Naive B cell (primary cell): ENCODE results near the gene NRBF2. TPM values are rescaled to one million over a fixed set of nuclear protein-coding genes. Genes with fewer than 3 reads are reported as not detected.
"Not testable (repeated sequence)": the region's sequence is repeated elsewhere in the genome, so short reads cannot be mapped to it uniquely, and the experiment has no call there.

Source experiments
- ATAC-seq, 2 donors: fragments of 150-1000 bp; cut with Tn5 transposase; 2 replicates each; pipeline ENCODE4 v1.10.0; 2021; ENCODE audit warnings: low read depth in 2 of 2, mild to moderate bottlenecking in 2 of 2, moderate library complexity in 2 of 2
- DNase-seq: peaks from one replicate; pipeline ENCODE4 v3.0.0; 2022
- H3K27ac Mint-ChIP-seq, 6 donors: one replicate each; pipeline ENCODE4 v1.8.0; 2020 to 2022; ENCODE audit warnings: mild to moderate bottlenecking in 6 of 6, mixed read lengths in 6 of 6, moderate library complexity in 5 of 6, inconsistent platforms in 2 of 6
- H3K27me3 Mint-ChIP-seq, 3 donors: one replicate each; pipeline ENCODE4 v1.8.0; 2021 to 2022; ENCODE audit warnings: mixed read lengths in 3 of 3, mild to moderate bottlenecking in 1 of 3
- H3K36me3 Mint-ChIP-seq, 2 donors: one replicate each; pipeline ENCODE4 v1.8.0; 2020 to 2022; ENCODE audit warnings: mixed read lengths in 2 of 2, inconsistent platforms in 1 of 2, mild to moderate bottlenecking in 1 of 2
- H3K4me1 Mint-ChIP-seq, 3 donors: one replicate each; pipeline ENCODE4 v1.8.0; 2020 to 2022; ENCODE audit warnings: mixed read lengths in 3 of 3, inconsistent platforms in 1 of 3, mild to moderate bottlenecking in 1 of 3, moderate library complexity in 1 of 3
- H3K4me3 Mint-ChIP-seq, 8 donors: one replicate each; pipeline ENCODE4 v1.8.0; 2020 to 2022; ENCODE audit warnings: mild to moderate bottlenecking in 8 of 8, mixed read lengths in 8 of 8, moderate library complexity in 8 of 8, inconsistent platforms in 2 of 8
- H3K9me3 Mint-ChIP-seq, 7 donors: one replicate each; pipeline ENCODE4 v1.8.0; 2020 to 2022; ENCODE audit warnings: mixed read lengths in 7 of 7, mild to moderate bottlenecking in 5 of 7, inconsistent platforms in 2 of 7, moderate library complexity in 1 of 7
- polyA plus RNA-seq, 6 donors: library from polyadenylated mRNA; unstranded; fragments of 300-500 nt; fragmentation: Illumina TruSeq; gene quantifications; one replicate each; pipeline ENCODE4 v1.2.3, GENCODE V29; 2021; ENCODE audit warnings: low read depth in 6 of 6

Gene NRBF2
- 10 to 100 TPM; 18.9 to 38.1 (median 25.4) TPM for polyA plus RNA-seq

- peak within 1 kb of the TSS; percentile 93 to 98 (median 97) for H3K27ac Mint-ChIP-seq
- H3K9me3 Mint-ChIP-seq = peaks cover 1 to 17% (median 7%) of the 10 kb centered on the region in 7 donors
- peak; percentile 96 for DNase-seq
- H3K4me1 Mint-ChIP-seq = peaks cover 13 to 53% (median 32%) of the 10 kb centered on the region in 3 donors
- no peaks in the 10 kb centered on the region for H3K36me3 Mint-ChIP-seq
- peak within 1 kb of the TSS; percentile 83 to 97 (median 95) for H3K4me3 Mint-ChIP-seq
- peaks cover 3 to 11% (median 8%) of the 10 kb centered on the region in 3 donors for H3K27me3 Mint-ChIP-seq
- ATAC-seq = peak; percentile 86 to 87
These were observed at the start of gene NRBF2 for GRCh38 chr10:63133056-63133820. NRBF2 (plus strand) TSS chr10:63133328; CDS start chr10:63133471, 143 bp downstream.

GRCh38 chr10:63083406-63083805 lies 49.7 kb upstream of the NRBF2 start:
- not testable (repeated sequence) for H3K4me1 Mint-ChIP-seq, ATAC-seq, DNase-seq, H3K9me3 Mint-ChIP-seq, H3K36me3 Mint-ChIP-seq, H3K4me3 Mint-ChIP-seq
- peak overlapping the region in 1 of 6 donors; percentile 48 for H3K27ac Mint-ChIP-seq
- H3K27me3 Mint-ChIP-seq = peaks cover 17 to 25% (median 23%) of the 10 kb centered on the region in 3 donors

GRCh38 chr10:63083904-63084689 lies 49.0 kb upstream of the NRBF2 start:
- Mint-ChIP-seq H3K9me3 (no peaks in the 10 kb centered on the region), H3K36me3 (no peaks in the 10 kb centered on the region), H3K4me1 (no peaks in the 10 kb centered on the region), H3K4me3 (no peak overlapping the region), H3K27ac (no peak overlapping the region), H3K27me3 (peaks cover 17 to 26% (median 23%) of the 10 kb centered on the region in 3 donors)
- DNase-seq (peak; percentile 49), ATAC-seq (peak; percentile 74 to 83)

GRCh38 chr10:63084690-63085382 lies 48.3 kb upstream of the NRBF2 start:
- DNase-seq = no peak
- no peak overlapping the region for H3K4me3 Mint-ChIP-seq
- no peak for ATAC-seq
- H3K27me3 Mint-ChIP-seq = peaks cover 16 to 26% (median 22%) of the 10 kb centered on the region in 3 donors
- H3K27ac Mint-ChIP-seq = peak overlapping the region in 1 of 6 donors; percentile 61
- H3K36me3 Mint-ChIP-seq = no peaks in the 10 kb centered on the region
- no peaks in the 10 kb centered on the region for H3K9me3 Mint-ChIP-seq
- H3K4me1 Mint-ChIP-seq = no peaks in the 10 kb centered on the region

- Mint-ChIP-seq H3K36me3 (peaks cover 0 to 5% of the 10 kb centered on the region in 2 donors), H3K27me3 (peaks cover 22 to 36% (median 23%) of the 10 kb centered on the region in 3 donors), H3K4me3 (no peak overlapping the region), H3K9me3 (no peaks in the 10 kb centered on the region), H3K27ac (no peak overlapping the region), H3K4me1 (no peaks in the 10 kb centered on the region)
- DNase-seq = no peak
- ATAC-seq = no peak
These were observed 39.9 kb upstream of the NRBF2 start for GRCh38 chr10:63093227-63093626.

- H3K27ac Mint-ChIP-seq = peak overlapping the region in 1 of 6 donors; percentile 12
- H3K4me3 Mint-ChIP-seq = no peak overlapping the region
These were observed 38.7 kb upstream of the NRBF2 start for GRCh38 chr10:63094405-63094804.

GRCh38 chr10:63094881-63095280 lies 38.2 kb upstream of the NRBF2 start:
- Mint-ChIP-seq H3K27ac (no peak overlapping the region), H3K9me3 (no peaks in the 10 kb centered on the region), H3K36me3 (peaks cover 0 to 5% of the 10 kb centered on the region in 2 donors), H3K4me1 (no peaks in the 10 kb centered on the region), H3K27me3 (peaks cover 17 to 26% (median 23%) of the 10 kb centered on the region in 3 donors), H3K4me3 (no peak overlapping the region)
- no peak for DNase-seq
- ATAC-seq = no peak

More at GRCh38 chr10:63094405-63094804, 38.7 kb upstream of the NRBF2 start:
- no peak for ATAC-seq
- DNase-seq = no peak
- Mint-ChIP-seq H3K36me3 (peaks cover 0 to 5% of the 10 kb centered on the region in 2 donors), H3K27me3 (peaks cover 21 to 31% (median 23%) of the 10 kb centered on the region in 3 donors), H3K4me1 (no peaks in the 10 kb centered on the region), H3K9me3 (no peaks in the 10 kb centered on the region)

GRCh38 chr10:63099734-63100133 lies 33.4 kb upstream of the NRBF2 start:
- Mint-ChIP-seq H3K27ac (no peak overlapping the region), H3K27me3 (peaks cover 13 to 30% (median 17%) of the 10 kb centered on the region in 3 donors), H3K4me1 (peaks cover 0 to 5% (median 5%) of the 10 kb centered on the region in 3 donors), H3K9me3 (peaks cover 0 to 4% (median 0%) of the 10 kb centered on the region in 7 donors), H3K36me3 (peaks cover 0 to 1% of the 10 kb centered on the region in 2 donors), H3K4me3 (no peak overlapping the region)
- ATAC-seq (no peak), DNase-seq (no peak)

- ATAC-seq, H3K27ac Mint-ChIP-seq, DNase-seq, H3K36me3 Mint-ChIP-seq, H3K9me3 Mint-ChIP-seq, H3K4me1 Mint-ChIP-seq: not testable (repeated sequence)
- Mint-ChIP-seq H3K4me3 (peak overlapping the region in 1 of 8 donors; percentile 2), H3K27me3 (peaks cover 9 to 24% (median 15%) of the 10 kb centered on the region in 3 donors)
These were observed 32.0 kb upstream of the NRBF2 start for GRCh38 chr10:63101091-63101490.

- H3K4me3 Mint-ChIP-seq, H3K27ac Mint-ChIP-seq, DNase-seq, H3K9me3 Mint-ChIP-seq, H3K36me3 Mint-ChIP-seq, ATAC-seq, H3K4me1 Mint-ChIP-seq: not testable (repeated sequence)
- peaks cover 13 to 36% (median 28%) of the 10 kb centered on the region in 3 donors for H3K27me3 Mint-ChIP-seq
These were observed 30.7 kb upstream of the NRBF2 start for GRCh38 chr10:63102279-63102883.

GRCh38 chr10:63103178-63103577 lies 29.9 kb upstream of the NRBF2 start:
- not testable (repeated sequence) for H3K27ac Mint-ChIP-seq, DNase-seq, H3K4me3 Mint-ChIP-seq, H3K36me3 Mint-ChIP-seq, ATAC-seq, H3K4me1 Mint-ChIP-seq, H3K9me3 Mint-ChIP-seq
- peaks cover 13 to 38% (median 31%) of the 10 kb centered on the region in 3 donors for H3K27me3 Mint-ChIP-seq

GRCh38 chr10:63103971-63104409 lies 29.1 kb upstream of the NRBF2 start:
- no peak overlapping the region for H3K27ac Mint-ChIP-seq
- no peak for ATAC-seq
- H3K36me3 Mint-ChIP-seq = no peaks in the 10 kb centered on the region
- peaks cover 0 to 5% (median 5%) of the 10 kb centered on the region in 3 donors for H3K4me1 Mint-ChIP-seq
- peaks cover 0 to 4% (median 0%) of the 10 kb centered on the region in 7 donors for H3K9me3 Mint-ChIP-seq
- DNase-seq = no peak
- H3K27me3 Mint-ChIP-seq = peaks cover 13 to 44% (median 35%) of the 10 kb centered on the region in 3 donors
- H3K4me3 Mint-ChIP-seq = no peak overlapping the region
